Endodermal cell (in vitro differentiated cells): ENCODE data around the gene R3HCC1L. TPM values are rescaled to one million over a fixed set of nuclear protein-coding genes. Genes with fewer than 3 reads are reported as not detected.
"Not testable (repeated sequence)": the region's sequence is repeated elsewhere in the genome, so short reads cannot be mapped to it uniquely, and the experiment has no call there.

ENCODE experiments used
- DNase-seq: peaks from one replicate; pipeline ENCODE4 v3.0.0-alpha.2; 2017
- H3K27ac ChIP-seq: 2 replicates; pipeline ENCODE4 v1.5.1; 2013; ENCODE audit warnings: mild to moderate bottlenecking, low read depth, low read length, moderate library complexity
- H3K27me3 ChIP-seq: 2 replicates; pipeline ENCODE4 v1.6.1; 2013; ENCODE audit warnings: mild to moderate bottlenecking, low read length, moderate library complexity; ENCODE audit not compliant: insufficient read depth, control insufficient read depth, poor library complexity, severe bottlenecking
- H3K36me3 ChIP-seq: 2 replicates; pipeline ENCODE4 v1.7.0; 2013; ENCODE audit warnings: mild to moderate bottlenecking, low read length, moderate library complexity; ENCODE audit not compliant: control insufficient read depth, insufficient read depth
- H3K4me1 ChIP-seq: one replicate; pipeline ENCODE4 v1.7.0; 2013; ENCODE audit warnings: low read length; ENCODE audit not compliant: control insufficient read depth, insufficient read depth
- H3K4me3 ChIP-seq: 2 replicates; pipeline ENCODE4 v1.5.1; 2013; ENCODE audit warnings: mild to moderate bottlenecking, low read length, moderate library complexity
- H3K9ac ChIP-seq: 2 replicates; pipeline ENCODE4 v1.6.1; 2013; ENCODE audit warnings: mild to moderate bottlenecking, low read length, moderate library complexity; ENCODE audit not compliant: poor library complexity, severe bottlenecking; ENCODE audit errors: extremely low read depth
- H3K9me3 ChIP-seq: 2 replicates; pipeline ENCODE4 v1.6.1; 2013; ENCODE audit warnings: mild to moderate bottlenecking, low read length, moderate library complexity; ENCODE audit not compliant: control insufficient read depth
- H3K27ac Mint-ChIP-seq: 2 replicates; pipeline ENCODE4 v1.8.0; 2020; ENCODE audit warnings: mixed read lengths
- H3K27me3 Mint-ChIP-seq: 2 replicates; pipeline ENCODE4 v1.8.0; 2021; ENCODE audit warnings: mild to moderate bottlenecking, mixed read lengths; ENCODE audit not compliant: insufficient read depth
- H3K36me3 Mint-ChIP-seq: 2 replicates; pipeline ENCODE4 v1.8.0; 2020; ENCODE audit warnings: low read depth, mixed read lengths
- H3K4me1 Mint-ChIP-seq: 2 replicates; pipeline ENCODE4 v1.8.0; 2020; ENCODE audit warnings: mixed read lengths
- H3K4me3 Mint-ChIP-seq: 2 replicates; pipeline ENCODE4 v1.8.0; 2020; ENCODE audit warnings: mild to moderate bottlenecking, moderate library complexity, mixed read lengths
- H3K9me3 Mint-ChIP-seq: 2 replicates; pipeline ENCODE4 v1.8.0; 2020; ENCODE audit warnings: mild to moderate bottlenecking, mixed read lengths
- WGBS, 2 experiments: methylation state at CpG; one replicate each; pipeline versions ENCODE4 v1.1.5 to v1.1.7; 2013; ENCODE audit warnings: missing lambda C conversion rate in 2 of 2, mixed read lengths in 1 of 2; ENCODE audit not compliant: insufficient coverage in 1 of 2, insufficient read length in 1 of 2; 5-methylcytosine and 5-hydroxymethylcytosine counted together
- total RNA-seq, 2 donors: library from RNA; stranded (reverse); fragmentation: NEBNext Ultra II Directional in 1 of 2; extraction: Animal tissue kit (Norgen Biotek cat#: 25700) in 1 of 2; gene quantifications; 2 replicates in 1 of 2; 3 replicates in 1 of 2; pipeline ENCODE4 v1.2.1, GENCODE V29; 2021
- TF ChIP-seq, protein P1 (sequence below): fragments of 200-600 bp; sonication (generic); conservative IDR thresholded peaks from 2 replicates; pipeline ENCODE4 v1.5.0; 2021; ENCODE audit warnings: antibody characterized with exemption, mild to moderate bottlenecking

Gene R3HCC1L
- total RNA-seq, 2 donors from 2014 or later = 16.1 to 18.1 TPM

DNA sequence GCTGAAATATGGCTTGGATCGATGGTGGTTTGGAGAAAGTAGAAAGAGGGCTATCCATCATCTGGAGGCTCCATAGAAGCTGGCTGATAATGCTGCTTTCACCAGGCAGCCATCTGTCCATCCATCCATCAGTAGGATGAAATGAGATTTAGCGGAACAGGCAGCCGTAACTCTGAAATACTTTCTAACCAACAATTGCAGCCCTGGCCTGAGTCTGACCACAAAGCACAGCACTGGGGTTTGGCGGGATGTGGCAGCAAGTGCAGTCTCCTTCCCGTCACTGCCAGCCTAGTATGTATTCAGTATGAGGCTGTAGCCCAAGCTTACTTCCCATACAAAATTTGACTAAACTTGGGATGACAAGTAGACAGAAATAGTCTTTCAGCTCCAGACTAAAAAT is 38.0 kb downstream of the R3HCC1L start:
- no peak overlapping the region for H3K27ac Mint-ChIP-seq
- Histone ChIP-seq H3K9ac (no peak overlapping the region), H3K4me3 (no peak overlapping the region), H3K9me3 (no peaks in the 10 kb centered on the region), H3K27me3 (no peaks in the 10 kb centered on the region), H3K27ac (no peak overlapping the region), H3K4me1 (peaks cover 3% of the 10 kb centered on the region), H3K36me3 (peaks cover 17% of the 10 kb centered on the region)
- peaks cover 14% of the 10 kb centered on the region for H3K4me1 Mint-ChIP-seq
- WGBS, 2 experiments = 94 to 100% methylated on average over 1 to 5 of the region's 5 CpGs
- DNase-seq = no peak
- peaks cover 18% of the 10 kb centered on the region for H3K36me3 Mint-ChIP-seq
- H3K9me3 Mint-ChIP-seq = peaks cover 1% of the 10 kb centered on the region
- no peak overlapping the region for H3K4me3 Mint-ChIP-seq
- TF ChIP-seq, protein P1, sequence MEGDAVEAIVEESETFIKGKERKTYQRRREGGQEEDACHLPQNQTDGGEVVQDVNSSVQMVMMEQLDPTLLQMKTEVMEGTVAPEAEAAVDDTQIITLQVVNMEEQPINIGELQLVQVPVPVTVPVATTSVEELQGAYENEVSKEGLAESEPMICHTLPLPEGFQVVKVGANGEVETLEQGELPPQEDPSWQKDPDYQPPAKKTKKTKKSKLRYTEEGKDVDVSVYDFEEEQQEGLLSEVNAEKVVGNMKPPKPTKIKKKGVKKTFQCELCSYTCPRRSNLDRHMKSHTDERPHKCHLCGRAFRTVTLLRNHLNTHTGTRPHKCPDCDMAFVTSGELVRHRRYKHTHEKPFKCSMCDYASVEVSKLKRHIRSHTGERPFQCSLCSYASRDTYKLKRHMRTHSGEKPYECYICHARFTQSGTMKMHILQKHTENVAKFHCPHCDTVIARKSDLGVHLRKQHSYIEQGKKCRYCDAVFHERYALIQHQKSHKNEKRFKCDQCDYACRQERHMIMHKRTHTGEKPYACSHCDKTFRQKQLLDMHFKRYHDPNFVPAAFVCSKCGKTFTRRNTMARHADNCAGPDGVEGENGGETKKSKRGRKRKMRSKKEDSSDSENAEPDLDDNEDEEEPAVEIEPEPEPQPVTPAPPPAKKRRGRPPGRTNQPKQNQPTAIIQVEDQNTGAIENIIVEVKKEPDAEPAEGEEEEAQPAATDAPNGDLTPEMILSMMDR = no peak
- no peaks in the 10 kb centered on the region for H3K27me3 Mint-ChIP-seq

DNA sequence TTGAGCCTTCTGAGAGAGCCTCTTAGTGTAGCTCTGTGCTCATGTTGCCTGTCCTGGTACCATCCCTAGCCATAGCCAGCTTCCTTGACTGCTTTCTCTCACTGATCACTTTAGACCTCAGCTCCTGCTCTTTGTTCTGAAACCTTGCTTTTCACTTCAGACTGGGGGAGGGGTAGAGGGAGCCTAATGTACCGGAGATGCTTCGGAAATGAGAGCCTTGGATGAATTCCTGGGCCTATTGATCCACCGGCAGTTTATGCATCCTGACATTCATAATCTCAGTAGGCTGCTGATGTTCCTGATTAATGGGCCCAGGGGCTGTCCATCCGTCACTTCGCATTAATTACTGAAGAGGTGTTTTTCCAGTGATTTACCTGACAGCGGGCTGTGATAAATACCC is 38.8 kb downstream of the R3HCC1L start:
- DNase-seq = no peak
- Mint-ChIP-seq H3K36me3 (peaks cover 25% of the 10 kb centered on the region), H3K27me3 (no peaks in the 10 kb centered on the region), H3K4me3 (no peak overlapping the region), H3K9me3 (peaks cover 4% of the 10 kb centered on the region), H3K27ac (peak overlapping the region; percentile 45), H3K4me1 (peaks cover 6% of the 10 kb centered on the region)
- no peaks in the 10 kb centered on the region for H3K9me3 ChIP-seq
- H3K4me1 ChIP-seq = no peaks in the 10 kb centered on the region
- no peaks in the 10 kb centered on the region for H3K27me3 ChIP-seq
- no peak overlapping the region for H3K9ac ChIP-seq
- peak overlapping the region; percentile 42 for H3K27ac ChIP-seq
- no peak overlapping the region for H3K4me3 ChIP-seq
- WGBS, 2 experiments = 57 to 74% methylated on average over 5 to 6 of the region's 6 CpGs
- TF ChIP-seq, protein P1 = no peak
- H3K36me3 ChIP-seq = peaks cover 17% of the 10 kb centered on the region

DNA sequence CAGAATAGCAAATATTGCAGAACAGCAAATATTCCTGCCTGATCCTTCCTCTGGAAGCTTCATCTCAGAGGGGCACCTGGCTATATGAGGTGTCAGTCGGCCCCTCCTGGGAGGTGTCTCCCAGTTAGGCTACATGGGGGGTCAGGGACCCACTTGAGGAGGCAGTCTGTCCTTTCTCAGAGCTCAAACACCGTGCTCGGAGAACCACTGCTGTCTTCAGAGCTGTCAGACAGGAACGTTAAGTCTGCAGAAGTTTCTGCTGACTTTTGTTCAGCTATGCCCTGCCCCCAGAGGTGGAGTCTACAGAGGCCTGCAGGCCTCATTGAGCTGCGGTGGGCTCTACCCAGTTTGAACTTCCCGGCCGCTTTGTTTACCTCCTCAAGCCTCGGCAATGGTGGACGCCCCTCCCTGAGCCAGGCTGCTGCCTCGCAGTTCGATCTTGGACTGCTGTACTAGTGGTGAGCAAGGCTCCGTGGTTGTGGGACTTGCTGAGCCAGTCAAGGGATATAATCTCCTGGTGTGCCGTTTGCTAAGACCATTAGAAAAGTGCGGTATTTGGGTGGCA is 48.0 kb downstream of the R3HCC1L start:
- not testable (repeated sequence) for H3K27me3 ChIP-seq, H3K27ac ChIP-seq, H3K4me3 ChIP-seq, H3K4me3 Mint-ChIP-seq, H3K4me1 Mint-ChIP-seq, H3K9ac ChIP-seq, H3K4me1 ChIP-seq, H3K27ac Mint-ChIP-seq, H3K27me3 Mint-ChIP-seq, DNase-seq
- Mint-ChIP-seq H3K36me3 (peaks cover 63% of the 10 kb centered on the region), H3K9me3 (peaks cover 46% of the 10 kb centered on the region)
- Histone ChIP-seq H3K36me3 (peaks cover 21% of the 10 kb centered on the region), H3K9me3 (peaks cover 17% of the 10 kb centered on the region)
- 97 to 98% methylated on average over 11 to 14 of the region's 14 CpGs for WGBS, 2 experiments

DNA sequence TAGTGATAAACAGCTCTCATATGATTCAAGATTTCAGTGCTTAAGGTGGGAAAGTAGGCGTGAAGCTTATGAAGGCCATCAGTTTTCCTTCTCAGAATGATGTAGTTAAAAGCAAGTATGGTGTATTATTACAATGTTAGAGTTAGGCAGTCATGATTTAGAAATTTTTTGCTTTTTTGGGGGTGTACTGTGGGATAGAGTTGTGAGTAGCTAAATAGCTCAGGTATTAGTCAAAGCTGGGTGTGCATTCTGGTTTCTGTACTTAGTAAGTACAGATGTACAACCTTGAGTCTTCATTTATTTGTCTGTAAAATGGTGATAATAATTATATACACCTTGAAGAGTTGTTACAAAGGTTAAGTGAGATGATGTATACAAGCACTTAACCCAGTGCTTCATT is 52.2 kb downstream of the R3HCC1L start:
- peaks cover 48% of the 10 kb centered on the region for H3K36me3 Mint-ChIP-seq
- peaks cover 24% of the 10 kb centered on the region for H3K9me3 Mint-ChIP-seq
- H3K27ac Mint-ChIP-seq = no peak overlapping the region
- TF ChIP-seq, protein P1 = no peak
- Histone ChIP-seq H3K9me3 (peaks cover 17% of the 10 kb centered on the region), H3K27me3 (no peaks in the 10 kb centered on the region), H3K9ac (no peak overlapping the region), H3K4me1 (no peaks in the 10 kb centered on the region), H3K36me3 (peaks cover 26% of the 10 kb centered on the region), H3K4me3 (no peak overlapping the region), H3K27ac (no peak overlapping the region)
- no peak overlapping the region for H3K4me3 Mint-ChIP-seq
- WGBS, 2 experiments = 91 to 92% methylated on average over 1 of the region's 1 CpG
- no peaks in the 10 kb centered on the region for H3K27me3 Mint-ChIP-seq
- DNase-seq = no peak
- H3K4me1 Mint-ChIP-seq = peaks cover 4% of the 10 kb centered on the region

DNA sequence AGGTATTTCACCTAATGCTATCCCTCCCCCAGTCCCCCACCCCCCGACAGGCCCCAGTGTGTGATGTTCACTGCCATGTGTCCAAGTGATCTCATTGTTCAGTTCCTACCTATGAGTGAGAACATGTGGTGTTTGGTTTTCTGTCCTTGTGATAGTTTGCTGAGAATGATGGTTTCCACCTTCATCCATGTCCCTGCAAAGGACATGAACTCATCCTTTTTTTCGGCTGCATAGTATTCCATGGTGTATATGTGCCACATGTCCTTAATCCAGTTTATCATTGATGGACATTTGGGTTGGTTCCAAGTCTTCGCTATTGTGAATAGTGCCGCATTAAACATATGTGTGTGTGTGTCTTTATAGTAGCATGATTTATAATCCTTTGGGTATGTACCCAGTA is 56.3 kb downstream of the R3HCC1L start:
- not testable (repeated sequence) for DNase-seq, H3K27me3 Mint-ChIP-seq, H3K27me3 ChIP-seq, H3K4me3 Mint-ChIP-seq, H3K9ac ChIP-seq, H3K9me3 ChIP-seq, H3K27ac Mint-ChIP-seq, H3K4me1 Mint-ChIP-seq, H3K4me1 ChIP-seq, H3K27ac ChIP-seq, H3K4me3 ChIP-seq
- peaks cover 42% of the 10 kb centered on the region for H3K36me3 Mint-ChIP-seq
- peaks cover 20% of the 10 kb centered on the region for H3K36me3 ChIP-seq
- H3K9me3 Mint-ChIP-seq = peaks cover 11% of the 10 kb centered on the region
- 95% methylated on average over 2 to 4 of the region's 4 CpGs for WGBS, 2 experiments
